ENCODE measurements around the gene FTCDNL1.

The FTCDNL1 gene

DNA sequence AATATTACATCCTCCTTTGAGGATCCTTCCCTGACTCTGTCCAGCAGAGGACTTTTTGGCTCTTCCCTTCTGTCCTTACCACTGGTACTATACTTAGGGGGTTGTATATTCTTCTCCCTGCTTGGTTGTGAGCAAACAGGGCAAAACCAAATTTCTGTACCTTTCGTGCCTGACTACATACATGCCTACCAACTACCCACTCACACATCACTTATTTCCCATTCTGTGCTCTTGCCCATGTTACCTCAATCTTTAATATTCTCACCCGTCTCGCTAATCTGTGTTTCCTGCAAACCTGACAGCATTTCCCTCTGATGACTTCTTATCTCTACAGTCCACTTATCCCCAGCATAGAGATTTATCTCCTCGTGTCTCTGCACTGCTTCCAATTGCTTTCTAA lies 58.6 kb downstream of the FTCDNL1 start:
- in situ Hi-C loops (cut with MboI; ENCODE audit: low sequenced_read_pairs): no loop called here

DNA sequence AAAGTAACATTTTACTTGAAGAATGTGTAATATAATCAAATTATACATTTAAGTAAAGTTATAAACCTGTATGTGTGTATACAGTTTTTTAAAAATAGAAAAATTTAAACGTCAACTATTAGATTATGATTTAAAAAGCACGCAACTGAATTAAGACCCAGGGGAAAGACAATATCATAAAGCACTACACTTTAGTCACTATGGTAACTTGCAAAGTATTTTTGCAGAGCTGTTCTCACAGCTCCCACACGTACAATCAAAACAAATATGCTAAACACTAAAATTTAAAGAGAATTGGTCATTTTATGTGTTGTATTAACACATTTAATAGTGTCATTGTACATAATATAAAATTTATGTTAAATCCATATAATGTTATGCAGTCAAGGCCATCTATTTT lies 59.7 kb downstream of the FTCDNL1 start:
- in situ Hi-C loops (cut with MboI; ENCODE audit: low sequenced_read_pairs): no loop called here

DNA sequence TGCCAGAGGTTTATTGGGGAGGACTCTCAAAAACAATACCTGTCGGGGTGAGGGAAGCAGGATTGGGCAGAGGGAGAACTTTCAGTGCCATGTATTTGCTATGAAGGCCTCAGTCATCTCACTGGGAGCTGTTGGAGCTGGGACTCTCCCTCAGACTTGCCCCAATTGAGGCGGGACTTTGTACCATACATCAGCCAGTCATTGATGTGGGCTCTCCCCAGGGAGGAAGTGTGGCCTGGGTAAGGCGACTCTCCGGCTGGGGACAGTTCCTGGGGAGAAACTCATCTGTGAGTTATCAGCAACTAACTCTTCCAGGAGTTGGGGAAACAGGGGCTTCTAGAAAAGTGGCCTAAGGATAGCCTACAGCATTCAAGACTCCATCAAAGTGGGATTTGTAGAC lies 66.5 kb downstream of the FTCDNL1 start:
- in situ Hi-C loops (cut with MboI; ENCODE audit: low sequenced_read_pairs): no loop called here

DNA sequence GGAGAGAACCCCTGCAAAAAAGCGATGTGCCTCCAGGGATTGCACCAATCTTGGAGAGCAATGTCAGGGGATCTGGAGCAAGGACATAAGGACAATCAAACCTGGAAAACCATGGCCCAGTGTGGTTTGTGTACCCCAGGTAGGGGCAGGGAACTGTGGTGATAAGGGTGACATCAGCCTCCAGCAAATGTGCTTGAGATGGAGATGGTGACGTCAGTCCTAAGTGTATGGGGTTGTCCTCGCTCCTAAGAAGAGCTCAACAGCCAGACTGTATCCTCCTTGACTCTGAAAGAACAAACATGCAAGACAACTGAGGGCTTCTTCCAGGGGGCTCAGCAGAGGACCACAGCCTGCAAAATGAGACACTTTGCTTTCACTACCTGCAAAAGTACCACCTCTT lies 71.4 kb downstream of the FTCDNL1 start:
- in situ Hi-C loops (cut with MboI; ENCODE audit: low sequenced_read_pairs): no loop called here

DNA sequence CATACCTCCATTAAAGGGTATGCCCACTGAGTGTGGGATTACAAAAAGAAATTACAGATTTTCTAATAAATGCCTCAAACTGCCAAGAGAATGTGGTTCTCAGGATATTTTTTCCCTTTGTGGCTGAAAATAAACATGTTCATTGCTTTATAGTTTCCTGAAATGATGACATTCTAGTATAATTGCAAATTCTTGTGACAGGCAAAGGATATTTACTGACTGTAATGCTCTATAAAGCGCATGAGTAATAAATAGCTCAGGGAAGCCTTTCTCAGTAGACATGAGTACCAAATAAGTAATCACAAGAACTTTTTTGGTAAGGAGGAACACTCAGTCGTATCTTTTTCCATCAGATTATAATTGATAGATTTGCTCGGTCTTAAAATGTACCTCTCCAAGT lies 72.3 kb downstream of the FTCDNL1 start:
- in situ Hi-C loops (cut with MboI; ENCODE audit: low sequenced_read_pairs): no loop called here

DNA sequence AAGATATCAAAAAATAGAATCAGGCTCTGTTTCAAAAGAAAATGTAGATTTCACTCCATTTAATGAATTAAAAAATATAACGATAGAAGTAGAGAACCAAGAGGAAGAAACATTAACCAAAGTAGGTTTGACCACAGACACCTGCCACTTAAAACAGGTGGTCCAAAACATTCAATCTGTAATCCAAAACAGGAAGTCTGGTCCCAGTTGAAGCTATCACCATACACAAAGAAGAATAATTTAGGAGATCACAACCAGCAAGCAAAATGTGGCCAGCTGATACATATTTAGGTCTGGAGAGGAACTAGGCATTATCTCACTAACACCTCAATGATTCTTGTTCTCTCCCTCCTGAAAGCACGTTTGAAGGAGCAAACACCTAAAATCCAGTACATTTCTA lies 73.1 kb downstream of the FTCDNL1 start:
- in situ Hi-C loops (cut with MboI; ENCODE audit: low sequenced_read_pairs): no loop called here

DNA sequence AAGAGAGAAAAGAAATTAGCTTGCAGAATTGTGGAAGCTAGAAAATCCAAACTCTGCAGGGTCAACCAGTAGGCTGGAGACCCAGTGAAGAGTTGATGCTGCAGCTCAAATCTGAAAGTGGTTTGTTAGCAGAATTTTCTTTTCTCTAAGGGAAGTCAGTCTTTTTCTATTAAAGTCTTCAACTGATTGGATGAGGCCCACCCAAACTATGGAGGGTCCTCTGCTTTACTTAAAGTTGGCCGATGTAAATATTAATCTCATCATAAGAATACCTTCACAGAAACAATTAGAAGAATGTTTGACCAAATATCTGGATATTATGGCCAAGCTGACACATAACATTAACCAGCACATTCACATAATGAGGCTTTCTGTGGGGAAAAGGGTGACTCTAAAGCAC lies 73.7 kb downstream of the FTCDNL1 start:
- in situ Hi-C loops (cut with MboI; ENCODE audit: low sequenced_read_pairs): no loop called here

DNA sequence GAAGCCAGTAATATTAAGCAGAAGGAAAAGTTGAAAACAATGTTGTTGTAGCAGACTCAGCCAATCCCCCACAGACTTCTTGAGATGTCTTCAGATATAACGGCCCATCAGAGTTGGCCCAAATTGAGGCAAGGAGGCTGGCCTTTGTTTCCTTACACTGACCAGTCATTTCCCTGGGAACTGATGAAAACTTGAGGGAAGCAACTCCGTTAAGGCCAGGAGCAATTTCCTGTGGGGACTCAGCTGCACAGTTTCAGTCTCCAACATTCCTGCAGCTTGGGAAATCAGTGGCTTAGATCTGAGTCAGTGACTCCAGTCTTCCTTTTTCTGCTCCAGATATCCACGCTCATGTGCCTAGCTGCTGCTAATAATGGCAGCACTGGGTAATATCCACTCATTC lies 75.7 kb downstream of the FTCDNL1 start:
- in situ Hi-C loops (cut with MboI; ENCODE audit: low sequenced_read_pairs): no loop called here

DNA sequence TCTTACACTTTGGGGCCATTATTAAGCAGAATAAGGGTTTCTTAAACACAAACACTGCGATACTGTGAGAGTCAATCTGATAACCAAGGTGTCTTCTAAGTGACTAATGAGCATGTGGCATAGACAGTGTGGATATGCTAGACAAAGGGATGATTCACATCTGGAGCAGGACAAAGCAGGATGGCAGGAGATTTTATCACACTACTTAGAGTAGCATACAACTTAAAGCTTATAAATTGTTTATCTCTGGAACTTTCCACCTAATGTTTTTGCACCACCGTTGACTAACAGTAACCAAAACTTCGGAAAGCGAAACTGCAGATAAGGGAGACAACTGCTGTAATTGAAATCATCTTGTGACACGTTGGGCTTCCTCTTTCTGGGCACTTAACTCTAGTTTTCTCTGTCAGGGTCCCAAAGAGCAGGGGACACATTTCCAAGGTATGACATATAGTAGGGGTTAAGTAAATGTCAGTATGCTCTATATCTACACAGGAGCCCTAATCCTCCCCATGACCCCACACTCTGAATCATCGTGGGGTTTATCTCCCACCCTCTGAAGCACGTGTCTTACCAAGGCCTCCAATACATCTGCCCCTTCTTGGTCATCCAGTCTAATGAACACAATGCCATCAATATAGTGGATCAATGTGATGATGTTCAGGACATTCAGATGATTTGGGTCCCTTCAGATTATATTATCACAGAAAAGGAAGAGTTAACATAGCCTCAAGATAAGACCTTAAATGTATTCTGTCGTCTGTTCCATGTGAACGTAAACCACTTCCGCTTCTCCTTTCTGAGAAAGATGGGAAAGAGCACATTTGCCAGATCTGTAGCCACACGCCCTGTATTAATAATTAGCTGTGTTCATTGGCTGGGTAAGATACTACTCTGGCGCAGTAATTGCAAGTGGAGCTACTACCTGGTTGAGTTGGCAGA lies 78.7 kb downstream of the FTCDNL1 start:
- in situ Hi-C loops (cut with MboI; ENCODE audit: low sequenced_read_pairs): no loop called here

DNA sequence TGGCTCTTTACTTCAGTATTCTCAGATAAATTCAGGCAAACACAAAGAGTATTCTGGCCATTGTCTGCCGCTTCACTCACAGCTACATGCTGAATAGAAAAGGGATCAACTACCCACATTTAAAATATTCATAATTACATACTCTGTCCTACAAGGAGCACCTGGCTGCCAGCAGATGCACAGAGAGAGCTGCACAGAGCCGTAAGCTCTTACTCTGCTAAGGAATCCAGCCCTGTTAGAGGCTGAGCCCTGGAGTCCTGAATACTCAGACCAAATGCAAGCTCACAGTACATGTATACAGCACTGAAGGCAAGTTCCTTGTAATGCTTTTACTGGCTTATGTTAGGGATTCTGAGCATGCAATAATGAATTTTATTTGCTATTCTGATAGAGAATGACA lies 80.3 kb downstream of the FTCDNL1 start:
- in situ Hi-C loops (cut with MboI; ENCODE audit: low sequenced_read_pairs): no loop called here

DNA sequence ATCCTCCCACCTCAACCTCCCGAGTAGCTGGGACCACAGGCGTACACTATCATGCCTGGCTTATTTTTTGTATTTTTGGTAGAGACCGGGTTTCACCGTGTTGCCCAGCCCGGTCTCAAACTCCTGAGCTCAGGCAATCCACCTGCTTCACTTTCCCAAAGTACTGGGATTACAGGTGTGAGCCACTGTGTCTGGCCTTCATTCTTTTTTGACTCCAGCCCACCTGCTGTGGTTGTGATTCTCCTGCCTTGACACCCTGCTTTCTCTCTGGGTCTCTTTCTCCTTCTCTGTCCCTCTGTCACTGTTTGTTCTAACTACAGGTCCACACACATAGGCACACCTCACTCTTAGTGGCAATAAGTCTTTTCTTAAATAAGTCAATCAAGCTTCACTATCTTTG lies 85.3 kb downstream of the FTCDNL1 start:
- in situ Hi-C loops (cut with MboI; ENCODE audit: low sequenced_read_pairs): no loop called here

DNA sequence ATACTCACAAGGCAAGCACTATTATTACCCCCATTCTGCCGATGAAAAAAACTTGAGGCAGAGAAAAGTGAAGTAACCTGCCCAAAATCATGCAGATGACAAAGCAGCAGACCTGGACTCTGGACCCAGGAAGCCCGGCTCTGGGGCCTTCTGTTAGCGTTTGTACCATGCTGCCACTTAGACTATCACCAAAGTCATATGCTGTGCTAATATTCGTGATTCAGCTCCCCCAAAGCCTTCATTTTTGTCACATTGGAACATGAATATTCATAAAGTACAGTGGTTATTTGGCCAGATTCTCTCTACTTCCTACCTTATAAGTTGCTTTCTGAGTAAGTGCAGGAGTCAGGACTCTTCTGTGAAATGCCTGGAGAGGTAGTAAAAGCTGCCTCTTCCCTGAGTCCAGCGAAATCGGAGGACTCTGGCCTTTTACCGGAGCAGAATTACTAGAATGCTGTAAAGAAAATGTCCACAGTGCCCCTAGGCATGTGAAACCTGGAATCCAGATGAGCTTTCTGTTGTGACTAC lies 86.7 kb downstream of the FTCDNL1 start:
- in situ Hi-C loops (cut with MboI; ENCODE audit: low sequenced_read_pairs): no loop called here

DNA sequence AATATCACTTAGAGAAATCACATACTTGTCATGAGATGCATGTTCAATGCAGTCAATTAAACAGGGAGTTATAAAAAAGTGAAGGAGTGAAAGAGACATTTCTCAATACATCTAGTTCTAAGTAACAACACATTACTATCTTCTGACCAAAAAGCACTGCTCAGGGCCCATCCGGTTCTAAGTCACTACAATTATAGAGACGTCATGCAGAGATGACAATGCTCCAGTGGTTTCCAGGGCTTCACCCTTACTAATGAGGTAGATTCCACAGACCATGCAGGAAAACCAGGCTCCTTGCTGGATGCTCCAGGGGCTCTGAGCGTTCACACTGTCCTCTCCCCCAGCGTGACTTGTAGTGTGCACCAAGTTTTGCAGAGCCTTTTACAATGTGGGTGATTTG lies 88.0 kb downstream of the FTCDNL1 start:
- in situ Hi-C loops (cut with MboI; ENCODE audit: low sequenced_read_pairs): no loop called here

DNA sequence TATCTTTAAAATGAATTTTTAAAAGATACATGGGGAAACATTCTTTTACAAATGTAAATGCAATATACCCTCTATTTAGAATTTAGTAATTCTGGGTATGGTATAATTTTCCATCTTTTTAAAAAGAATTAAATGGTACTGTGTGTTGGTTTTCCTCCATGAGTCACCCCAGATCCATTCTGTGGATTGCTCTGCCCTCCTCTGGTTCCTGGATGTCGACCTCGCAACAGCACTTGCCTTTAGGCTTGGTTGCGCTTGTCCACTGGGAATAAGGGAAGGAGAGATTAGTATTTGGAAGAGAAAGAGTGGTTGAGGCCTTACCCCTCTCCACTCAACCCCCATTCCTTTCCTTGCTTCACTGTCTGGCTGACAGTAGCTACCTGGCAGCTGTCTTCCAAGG lies 90.4 kb downstream of the FTCDNL1 start:
- in situ Hi-C loops (cut with MboI; ENCODE audit: low sequenced_read_pairs): no loop called here

DNA sequence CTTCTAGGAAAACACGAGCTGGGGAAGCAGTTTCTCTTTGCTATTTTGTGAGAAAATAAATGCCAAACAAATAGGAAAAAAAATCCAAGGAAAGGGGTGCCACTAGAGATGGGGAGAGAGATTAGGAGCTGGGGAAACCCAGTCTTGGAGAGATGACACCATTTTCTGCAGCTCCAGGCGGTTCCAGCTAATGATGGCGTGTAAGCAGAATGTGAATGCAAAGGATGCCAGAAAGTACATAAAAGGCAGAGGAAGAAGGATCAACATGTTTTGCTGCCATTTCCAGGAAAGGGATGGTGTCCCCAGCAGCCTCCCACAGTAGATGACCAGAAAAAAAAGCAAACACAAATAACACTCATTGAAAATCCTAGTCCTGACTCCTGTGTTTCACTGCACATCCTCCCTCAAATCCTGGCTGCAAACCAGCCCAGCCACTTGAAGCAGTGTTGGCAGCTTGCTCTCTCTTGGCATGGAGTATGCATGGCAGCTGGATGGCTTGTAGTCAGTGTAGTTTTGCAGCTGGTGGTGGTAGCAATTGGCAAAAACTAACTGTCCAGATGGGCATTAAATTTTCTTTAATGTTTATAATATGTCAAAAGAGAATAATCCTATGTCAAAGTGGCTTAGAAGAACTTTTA lies 93.6 kb downstream of the FTCDNL1 start:
- in situ Hi-C loops (cut with MboI; ENCODE audit: low sequenced_read_pairs): no loop called here

DNA sequence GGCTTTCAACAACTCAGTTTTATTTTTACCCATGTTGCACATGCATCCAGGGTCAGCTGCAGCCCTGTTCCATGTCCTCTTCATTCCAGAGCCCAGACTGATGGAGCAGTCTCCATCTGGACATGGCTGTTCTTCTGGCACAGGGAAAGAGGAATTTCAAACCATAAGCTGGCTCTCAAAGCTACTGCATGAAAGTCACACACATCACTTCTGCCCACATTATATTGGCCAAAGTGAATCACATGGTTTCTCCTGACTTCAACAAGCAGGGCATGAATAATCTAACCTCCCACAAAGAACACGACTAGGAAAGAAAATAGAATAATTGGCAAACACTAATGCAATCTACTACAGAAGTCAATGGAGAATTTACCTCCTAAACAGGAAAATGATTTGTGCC lies 94.2 kb downstream of the FTCDNL1 start:
- in situ Hi-C loops (cut with MboI; ENCODE audit: low sequenced_read_pairs): no loop called here

DNA sequence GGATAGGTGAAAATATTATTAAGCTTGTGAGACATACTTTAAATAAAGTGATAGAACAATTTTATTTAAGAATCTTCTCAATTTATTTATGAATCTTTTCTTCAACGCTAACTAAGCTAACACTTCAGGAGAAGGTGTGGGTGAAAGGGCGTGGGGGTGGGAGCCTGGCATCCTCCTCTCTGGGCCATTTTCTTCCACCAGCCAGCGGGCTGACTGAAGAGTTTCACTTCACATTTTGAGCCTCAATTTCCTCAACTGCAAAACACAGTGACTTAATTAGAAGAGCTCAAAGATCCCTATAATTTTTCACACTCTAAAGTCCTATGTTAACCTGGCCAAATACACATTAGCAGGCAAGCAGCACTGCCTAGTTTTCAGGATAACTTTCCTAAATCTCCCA lies 94.8 kb downstream of the FTCDNL1 start:
- in situ Hi-C loops (cut with MboI; ENCODE audit: low sequenced_read_pairs): no loop called here

DNA sequence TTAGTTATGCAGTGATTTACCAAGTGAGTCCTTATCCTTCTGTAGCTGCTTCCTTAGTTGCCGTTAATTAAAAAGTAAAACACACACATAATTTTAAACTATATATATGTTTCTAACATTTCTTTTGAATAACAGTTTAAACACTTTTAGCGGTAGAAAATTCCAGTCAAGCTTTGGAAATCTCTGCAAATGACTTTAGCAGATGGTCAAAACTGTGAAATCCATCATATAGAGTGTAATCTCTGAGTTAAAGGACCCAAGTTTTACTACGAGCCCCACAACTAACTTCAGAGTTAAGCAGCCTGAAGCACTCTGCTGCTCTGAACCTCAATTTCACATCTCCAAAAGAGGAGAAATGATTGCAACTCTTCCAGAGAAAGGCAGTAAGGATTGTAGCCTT lies 96.2 kb downstream of the FTCDNL1 start:
- in situ Hi-C loops (cut with MboI; ENCODE audit: low sequenced_read_pairs): no loop called here

DNA sequence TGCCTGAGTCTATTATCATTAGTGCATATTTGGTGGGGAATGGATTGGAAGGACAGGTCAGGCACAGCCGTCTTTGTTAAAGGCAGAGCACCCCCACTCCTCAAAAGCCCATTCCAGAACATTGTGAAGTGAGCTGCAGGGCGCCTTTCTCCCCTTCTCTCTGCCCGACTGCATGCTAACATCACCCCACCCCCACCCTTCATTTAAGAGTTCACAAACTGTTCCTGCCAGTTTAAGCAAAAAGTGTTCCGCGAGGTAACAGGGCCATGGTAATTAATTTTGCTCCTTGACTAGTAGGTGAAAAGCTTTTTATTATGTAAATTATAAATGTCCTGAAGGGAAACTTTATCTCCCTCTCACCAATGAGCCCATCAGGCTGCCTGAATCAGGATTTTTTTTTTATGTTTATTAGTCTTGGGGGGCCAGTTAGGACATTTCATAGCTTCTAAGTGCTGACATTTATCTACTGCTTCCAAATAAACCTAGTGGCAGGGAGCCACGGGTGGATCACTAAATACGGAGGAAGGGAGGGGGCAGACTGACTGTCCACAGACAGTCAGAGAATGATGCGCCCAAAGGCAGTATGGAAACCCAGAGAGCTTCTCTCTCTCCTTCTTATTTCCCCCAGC lies 99.4 kb downstream of the FTCDNL1 start:
- in situ Hi-C loops (cut with MboI; ENCODE audit: low sequenced_read_pairs): no loop called here

DNA sequence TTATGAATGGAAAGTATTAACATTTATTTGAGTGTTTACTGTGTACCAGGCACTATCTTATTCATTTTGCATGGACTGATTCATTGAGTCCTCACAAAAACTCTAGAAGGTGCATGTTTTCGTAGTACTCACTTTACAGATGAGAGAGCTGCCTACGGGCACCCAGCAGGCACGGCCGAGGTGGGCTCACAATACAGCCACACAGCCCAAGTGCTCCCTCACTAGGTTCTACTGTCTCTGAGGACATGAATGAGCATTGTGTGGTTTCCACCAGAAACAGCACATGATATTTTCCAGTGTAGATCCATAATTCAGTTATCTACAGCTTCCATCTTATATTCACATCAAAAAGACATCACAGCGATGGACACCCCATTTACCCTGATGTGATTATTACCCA lies 101.4 kb downstream of the FTCDNL1 start:
- in situ Hi-C loops (cut with MboI; ENCODE audit: low sequenced_read_pairs): no loop called here

DNA sequence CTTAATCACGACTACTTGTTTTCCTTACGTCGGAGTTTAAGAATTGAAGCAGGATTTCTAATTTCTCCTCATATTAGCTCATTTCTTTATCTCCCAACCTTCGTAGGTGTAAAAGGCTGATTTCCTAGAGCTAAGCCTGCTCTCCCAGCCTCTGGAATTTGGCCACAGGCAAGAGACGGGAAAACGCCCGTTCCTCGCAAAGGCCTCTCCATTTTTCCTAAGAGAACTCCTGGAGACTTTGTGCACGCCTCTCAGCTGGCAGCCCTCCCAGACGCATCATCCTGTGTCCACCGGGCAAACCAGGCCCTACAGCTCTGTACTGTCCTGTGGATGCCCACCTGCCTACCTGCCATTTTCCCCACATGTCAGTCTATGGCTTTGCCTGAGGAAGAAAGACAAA lies 106.3 kb downstream of the FTCDNL1 start:
- in situ Hi-C loops (cut with MboI; ENCODE audit: low sequenced_read_pairs): no loop called here

DNA sequence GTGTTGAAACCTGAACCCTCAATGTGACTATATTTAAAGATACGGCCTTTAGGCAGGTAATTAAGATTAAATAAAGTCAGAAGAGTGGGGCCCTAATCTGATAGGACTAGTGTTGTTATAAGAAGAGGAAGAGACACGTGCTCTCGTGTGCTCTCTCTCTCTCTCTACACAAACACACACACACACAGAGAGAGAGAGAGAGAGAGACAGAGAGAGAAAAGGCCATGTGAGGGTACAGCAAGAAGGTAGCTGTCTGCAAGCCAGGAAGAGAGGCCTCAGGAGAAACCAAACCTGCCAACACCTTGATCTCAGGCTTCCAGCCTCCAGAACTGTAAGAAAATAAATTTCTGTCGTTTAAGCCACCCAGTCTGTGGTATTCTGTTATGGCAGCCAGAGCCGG lies 106.7 kb downstream of the FTCDNL1 start:
- in situ Hi-C loops (cut with MboI; ENCODE audit: low sequenced_read_pairs): no loop called here
